Measurements from ENCODE around the gene PLCZ1. TPM values are rescaled to one million over a fixed set of nuclear protein-coding genes. Genes with fewer than 3 reads are reported as not detected.
"Not testable (repeated sequence)": the region's sequence is repeated elsewhere in the genome, so short reads cannot be mapped to it uniquely, and the experiment has no call there.

The PLCZ1 gene
- total RNA-seq (2014; rRNA removed; shearing (Covaris generic)) (not detected in 2 replicates), polyA plus RNA-seq (2016; fragmentation: Nextera tagmentation; extraction: Ambion mirVana) (not detected in 2 replicates)
- long read RNA-seq, result 0 reads

GRCh38 chr12:18737819-18738218 is at the start of gene PLCZ1, which contains the start of gene CAPZA3:
TSS of gene PLCZ1 (minus strand) at chr12:18738012. CDS start at chr12:18737371, 641 bp downstream.
TSS of gene CAPZA3 (plus strand) at chr12:18738119. CDS start at chr12:18738269, 150 bp downstream.
- Histone ChIP-seq H3K9me2 (ENCODE audit: insufficient read depth) (no peaks in the 10 kb centered on the region), H3K79me2 (replicated peaks; ENCODE audit: insufficient read depth) (no peaks in the 10 kb centered on the region), H2AFZ (peak within 1 kb of the TSS; percentile 9; the same call in 1 of the 2 replicates), H3F3A (replicated peaks; ENCODE audit: low read depth) (no peaks in the 10 kb centered on the region), H3K36me3 (ENCODE audit: insufficient read depth) (no peaks in the 10 kb centered on the region), H4K20me1 (replicated peaks; ENCODE audit: insufficient read depth) (no peaks in the 10 kb centered on the region), H3K4me2 (no peak within 1 kb of the TSS), H3K27me3 (ENCODE audit: insufficient read depth) (no peaks in the 10 kb centered on the region), H3K27ac (ENCODE audit: low read depth) (no peak within 1 kb of the TSS), H3K4me1 (ENCODE audit: insufficient read depth) (no peaks in the 10 kb centered on the region), H3K4me3 (no peak within 1 kb of the TSS)
- Mint-ChIP-seq H3K9me3 (peaks cover 18% of the 10 kb centered on the region), H3K4me3 (no peak within 1 kb of the TSS), H3K27ac (no peak within 1 kb of the TSS), H3K4me1 (no peaks in the 10 kb centered on the region), H3K36me3 (ENCODE audit: low read depth) (peaks cover 10% of the 10 kb centered on the region; the same call in 1 of the 3 replicates), H3K27me3 (ENCODE audit: insufficient read depth, low read depth, poor library complexity) (no peaks in the 10 kb centered on the region)
- no peak for TF ChIP-seq JUNB (IDR thresholded peaks at IDR 0.05; ENCODE audit: unreplicated experiment)
- no peak for TF ChIP-seq ZNF462 (CRISPR knock-in tag; IDR thresholded peaks at IDR 0.05)
- no peak for TF ChIP-seq CTCF (conservative IDR thresholded peaks at IDR 0.05; ENCODE audit: low read depth in 2 of 2)
- ATAC-seq (no peak), DNase-seq (ENCODE audit: low spot score) (no peak)

- H3K27me3 ChIP-seq (ENCODE audit: insufficient read depth); H3K4me1 ChIP-seq (ENCODE audit: insufficient read depth); H3K27ac ChIP-seq (ENCODE audit: low read depth); H3K27me3 Mint-ChIP-seq (ENCODE audit: insufficient read depth, low read depth, poor library complexity); H3K4me3 ChIP-seq; H3K36me3 ChIP-seq (ENCODE audit: insufficient read depth); H3K4me2 ChIP-seq; H3F3A ChIP-seq (replicated peaks; ENCODE audit: low read depth); ATAC-seq; H3K4me3 Mint-ChIP-seq; H3K4me1 Mint-ChIP-seq; H2AFZ ChIP-seq; H4K20me1 ChIP-seq (replicated peaks; ENCODE audit: insufficient read depth); DNase-seq (ENCODE audit: low spot score); H3K27ac Mint-ChIP-seq; H3K9me2 ChIP-seq (ENCODE audit: insufficient read depth); H3K79me2 ChIP-seq (replicated peaks; ENCODE audit: insufficient read depth): not testable (repeated sequence)
- Mint-ChIP-seq H3K9me3 (peaks cover 46% of the 10 kb centered on the region), H3K36me3 (ENCODE audit: low read depth) (peaks cover 24% of the 10 kb centered on the region)
Observed at GRCh38 chr12:18785465-18785864, 47.7 kb upstream of the PLCZ1 start.

All from GM23338 (cell line).